CD14-positive monocyte (primary cell): ENCODE data around the gene TRIM7. TPM values are rescaled to one million over a fixed set of nuclear protein-coding genes. Genes with fewer than 3 reads are reported as not detected.

Experiments used
- DNase-seq, 3 donors: peaks; one replicate each; pipeline ENCODE4 v3.0.0-alpha.2; 2011 to 2022
- H2AFZ ChIP-seq: 2 replicates; pipeline ENCODE4 v1.6.0; 2012; ENCODE audit warnings: mild to moderate bottlenecking, low read depth, low read length, inconsistent platforms; ENCODE audit not compliant: insufficient read depth, poor library complexity, severe bottlenecking
- H3K27ac ChIP-seq, 2 donors: 1 replicate in 1 of 2; 2 replicates in 1 of 2; pipeline ENCODE4 v1.5.1; 2012 to 2013; ENCODE audit warnings: low read length in 2 of 2, control low read depth in 1 of 2, inconsistent platforms in 1 of 2, low read depth in 1 of 2, mild to moderate bottlenecking in 1 of 2
- H3K27me3 ChIP-seq, 2 donors: one replicate each; pipeline versions ENCODE4 v1.6.0 to v1.6.1; 2011 to 2013; ENCODE audit warnings: low read length in 2 of 2; ENCODE audit not compliant: control insufficient read depth in 2 of 2, insufficient read depth in 2 of 2
- H3K36me3 ChIP-seq, 2 donors: replicated peaks in 1 of 2; 1 replicate in 1 of 2; 2 replicates in 1 of 2; pipeline versions ENCODE4 v1.5.1 to v1.6.1; 2012 to 2013; ENCODE audit warnings: low read length in 2 of 2, control low read depth in 1 of 2, inconsistent platforms in 1 of 2, mild to moderate bottlenecking in 1 of 2; ENCODE audit not compliant: insufficient read depth in 2 of 2, control insufficient read depth in 1 of 2
- H3K4me1 ChIP-seq, 2 donors: 1 replicate in 1 of 2; 2 replicates in 1 of 2; pipeline versions ENCODE4 v1.5.1 to v1.6.1; 2012 to 2013; ENCODE audit warnings: low read length in 2 of 2, control low read depth in 1 of 2, inconsistent platforms in 1 of 2, mild to moderate bottlenecking in 1 of 2, moderate library complexity in 1 of 2; ENCODE audit not compliant: insufficient read depth in 2 of 2, control insufficient read depth in 1 of 2
- H3K4me2 ChIP-seq: replicated peaks from 2 replicates; pipeline ENCODE3; 2012; ENCODE audit warnings: low read length, moderate library complexity, mild to moderate bottlenecking; ENCODE audit not compliant: poor library complexity, severe bottlenecking; ENCODE audit errors: extremely low read depth
- H3K4me3 ChIP-seq, 3 experiments: fragments of 200-600 bp in 1 of 3; sonication (generic) in 1 of 3; replicated peaks in 1 of 3; 1 replicate in 2 of 3; 2 replicates in 1 of 3; pipeline ENCODE4 v1.5.1; 2011 to 2013; ENCODE audit warnings: low read length in 3 of 3, mild to moderate bottlenecking in 3 of 3, control low read depth in 2 of 3, low read depth in 2 of 3, inconsistent platforms in 1 of 3, moderate library complexity in 1 of 3
- H3K79me2 ChIP-seq: 2 replicates; pipeline ENCODE4 v1.6.0; 2012; ENCODE audit warnings: mild to moderate bottlenecking, control low read depth, inconsistent platforms, low read length, moderate library complexity; ENCODE audit not compliant: insufficient read depth
- H3K9ac ChIP-seq: 2 replicates; pipeline ENCODE4 v1.6.0; 2017; ENCODE audit warnings: low read length, mild to moderate bottlenecking; ENCODE audit not compliant: insufficient read depth, poor library complexity, severe bottlenecking
- H3K9me3 ChIP-seq, 2 donors: replicated peaks in 1 of 2; 1 replicate in 1 of 2; 2 replicates in 1 of 2; pipeline versions ENCODE4 v1.5.1 to v1.6.1; 2012 to 2013; ENCODE audit warnings: low read length in 2 of 2, control low read depth in 1 of 2; ENCODE audit not compliant: control insufficient read depth in 1 of 2, insufficient read depth in 1 of 2
- H4K20me1 ChIP-seq: 2 replicates; pipeline ENCODE4 v1.6.0; 2012; ENCODE audit warnings: mild to moderate bottlenecking, low read length, control low read depth, moderate library complexity; ENCODE audit not compliant: insufficient read depth
- H3K27ac Mint-ChIP-seq, 7 donors: one replicate each; pipeline ENCODE4 v1.8.0; 2020; ENCODE audit warnings: mild to moderate bottlenecking in 7 of 7, mixed read lengths in 7 of 7, moderate library complexity in 6 of 7, inconsistent platforms in 2 of 7
- H3K27me3 Mint-ChIP-seq, 3 donors: one replicate each; pipeline ENCODE4 v1.8.0; 2021 to 2022; ENCODE audit warnings: low read depth in 3 of 3, mild to moderate bottlenecking in 3 of 3, mixed read lengths in 3 of 3, moderate library complexity in 3 of 3, inconsistent platforms in 1 of 3
- H3K36me3 Mint-ChIP-seq, 2 donors: one replicate each; pipeline ENCODE4 v1.8.0; 2020; ENCODE audit warnings: mixed read lengths in 2 of 2, inconsistent platforms in 1 of 2, mild to moderate bottlenecking in 1 of 2
- H3K4me1 Mint-ChIP-seq: one replicate; pipeline ENCODE4 v1.8.0; 2020; ENCODE audit warnings: mild to moderate bottlenecking, mixed read lengths
- H3K4me3 Mint-ChIP-seq, 2 donors: one replicate each; pipeline ENCODE4 v1.8.0; 2020; ENCODE audit warnings: mild to moderate bottlenecking in 2 of 2, mixed read lengths in 2 of 2, moderate library complexity in 1 of 2
- H3K9me3 Mint-ChIP-seq, 7 donors: one replicate each; pipeline ENCODE4 v1.8.0; 2020 to 2022; ENCODE audit warnings: mixed read lengths in 7 of 7, mild to moderate bottlenecking in 6 of 7, moderate library complexity in 6 of 7, inconsistent platforms in 2 of 7
- WGBS: methylation state at CpG from one replicate; pipeline ENCODE4 v1.1.5; 2013; ENCODE audit warnings: missing lambda C conversion rate; ENCODE audit not compliant: insufficient coverage; 5-methylcytosine and 5-hydroxymethylcytosine counted together
- intact Hi-C, 2 donors: fragments of 100-400 bp; cut with micrococcal nuclease; formaldehyde crosslinking; loops; one replicate each; pipeline versions ENCODE4 v1.15.0 to v1.15.1; 2023
- polyA plus RNA-seq, 3 donors: library from polyadenylated mRNA; depleted of rRNA in 1 of 3; unstranded in 2 of 3; stranded (reverse) in 1 of 3; fragments of 300-500 nt in 2 of 3; fragments of >200 nt in 1 of 3; fragmentation: Illumina TruSeq in 2 of 3; gene quantifications; 1 replicate in 2 of 3; 2 replicates in 1 of 3; pipeline ENCODE4 v1.2.3, GENCODE V29; 2012 to 2021
- TF ChIP-seq, protein P1 (sequence below): fragments of 200-600 bp; IDR thresholded peaks from one replicate; pipeline ENCODE4 v1.8.0; 2022; ENCODE audit warnings: antibody characterized with exemption, mild to moderate bottlenecking

The TRIM7 gene
- polyA plus RNA-seq, 3 donors: 9.5 to 12.8 (median 10.3) TPM

- peaks cover 59% of the 10 kb centered on the region for H4K20me1 ChIP-seq
- H3K4me3 ChIP-seq: no peak overlapping the region
- no peak overlapping the region for H3K9ac ChIP-seq
- peak overlapping the region in 1 of 2 donors; percentile 31 for H3K27ac ChIP-seq
- H3K36me3 ChIP-seq: peaks cover 68 to 96% of the 10 kb centered on the region in 2 donors
- 97% methylated on average over 16 of the region's 22 CpGs for WGBS
- no peak overlapping the region for H3K4me2 ChIP-seq
- H3K27me3 ChIP-seq: no peaks in the 10 kb centered on the region
- peaks cover 5% of the 10 kb centered on the region for H3K4me1 Mint-ChIP-seq
- peaks cover 15% of the 10 kb centered on the region for H3K79me2 ChIP-seq
- peaks cover 0 to 2% (median 0%) of the 10 kb centered on the region in 3 donors for H3K27me3 Mint-ChIP-seq
- H3K9me3 ChIP-seq: no peaks in the 10 kb centered on the region
- no peak overlapping the region for H2AFZ ChIP-seq
- peaks cover 82 to 92% of the 10 kb centered on the region in 2 donors for H3K36me3 Mint-ChIP-seq
- peak overlapping the region in 5 of 7 donors; percentile 27 to 86 (median 47) for H3K27ac Mint-ChIP-seq
- TF ChIP-seq, protein P1, sequence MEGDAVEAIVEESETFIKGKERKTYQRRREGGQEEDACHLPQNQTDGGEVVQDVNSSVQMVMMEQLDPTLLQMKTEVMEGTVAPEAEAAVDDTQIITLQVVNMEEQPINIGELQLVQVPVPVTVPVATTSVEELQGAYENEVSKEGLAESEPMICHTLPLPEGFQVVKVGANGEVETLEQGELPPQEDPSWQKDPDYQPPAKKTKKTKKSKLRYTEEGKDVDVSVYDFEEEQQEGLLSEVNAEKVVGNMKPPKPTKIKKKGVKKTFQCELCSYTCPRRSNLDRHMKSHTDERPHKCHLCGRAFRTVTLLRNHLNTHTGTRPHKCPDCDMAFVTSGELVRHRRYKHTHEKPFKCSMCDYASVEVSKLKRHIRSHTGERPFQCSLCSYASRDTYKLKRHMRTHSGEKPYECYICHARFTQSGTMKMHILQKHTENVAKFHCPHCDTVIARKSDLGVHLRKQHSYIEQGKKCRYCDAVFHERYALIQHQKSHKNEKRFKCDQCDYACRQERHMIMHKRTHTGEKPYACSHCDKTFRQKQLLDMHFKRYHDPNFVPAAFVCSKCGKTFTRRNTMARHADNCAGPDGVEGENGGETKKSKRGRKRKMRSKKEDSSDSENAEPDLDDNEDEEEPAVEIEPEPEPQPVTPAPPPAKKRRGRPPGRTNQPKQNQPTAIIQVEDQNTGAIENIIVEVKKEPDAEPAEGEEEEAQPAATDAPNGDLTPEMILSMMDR: no peak
- no peaks in the 10 kb centered on the region for H3K4me1 ChIP-seq
- H3K4me3 Mint-ChIP-seq: no peak overlapping the region
- peaks cover 0 to 1% (median 0%) of the 10 kb centered on the region in 7 donors for H3K9me3 Mint-ChIP-seq
- intact Hi-C loops: no loop called here
- DNase-seq: no peak
Measured at GRCh38 chr5:181234455-181235306, 29.7 kb upstream of the TRIM7 start.

GRCh38 chr5:181233801-181234454, 28.9 kb upstream of the TRIM7 start:
- Mint-ChIP-seq H3K27ac (peak overlapping the region in 2 of 7 donors; percentile 17 to 30), H3K4me3 (no peak overlapping the region), H3K36me3 (peaks cover 82 to 92% of the 10 kb centered on the region in 2 donors), H3K4me1 (peaks cover 6% of the 10 kb centered on the region), H3K27me3 (peaks cover 0 to 2% (median 0%) of the 10 kb centered on the region in 3 donors), H3K9me3 (peaks cover 0 to 1% (median 0%) of the 10 kb centered on the region in 7 donors)
- no peak for DNase-seq
- TF ChIP-seq, protein P1: no peak
- Histone ChIP-seq H3K79me2 (peaks cover 8% of the 10 kb centered on the region), H3K9ac (no peak overlapping the region), H3K27me3 (no peaks in the 10 kb centered on the region), H3K4me3 (no peak overlapping the region), H3K27ac (peak overlapping the region in 1 of 2 donors; percentile 26), H3K4me1 (no peaks in the 10 kb centered on the region), H4K20me1 (peaks cover 51% of the 10 kb centered on the region), H3K4me2 (no peak overlapping the region), H2AFZ (no peak overlapping the region), H3K36me3 (peaks cover 60 to 94% of the 10 kb centered on the region in 2 donors), H3K9me3 (no peaks in the 10 kb centered on the region)
- intact Hi-C loops: no loop called here
- WGBS: 75% methylated on average over 2 of the region's 24 CpGs
